HS-5 (cell line): ENCODE measurements around the gene JMJD4.

Experiments used
- DNase-seq: peaks from one replicate; pipeline ENCODE4 v3.0.0-alpha.2; 2012; ENCODE audit warnings: low read depth

JMJD4 gene

DNA sequence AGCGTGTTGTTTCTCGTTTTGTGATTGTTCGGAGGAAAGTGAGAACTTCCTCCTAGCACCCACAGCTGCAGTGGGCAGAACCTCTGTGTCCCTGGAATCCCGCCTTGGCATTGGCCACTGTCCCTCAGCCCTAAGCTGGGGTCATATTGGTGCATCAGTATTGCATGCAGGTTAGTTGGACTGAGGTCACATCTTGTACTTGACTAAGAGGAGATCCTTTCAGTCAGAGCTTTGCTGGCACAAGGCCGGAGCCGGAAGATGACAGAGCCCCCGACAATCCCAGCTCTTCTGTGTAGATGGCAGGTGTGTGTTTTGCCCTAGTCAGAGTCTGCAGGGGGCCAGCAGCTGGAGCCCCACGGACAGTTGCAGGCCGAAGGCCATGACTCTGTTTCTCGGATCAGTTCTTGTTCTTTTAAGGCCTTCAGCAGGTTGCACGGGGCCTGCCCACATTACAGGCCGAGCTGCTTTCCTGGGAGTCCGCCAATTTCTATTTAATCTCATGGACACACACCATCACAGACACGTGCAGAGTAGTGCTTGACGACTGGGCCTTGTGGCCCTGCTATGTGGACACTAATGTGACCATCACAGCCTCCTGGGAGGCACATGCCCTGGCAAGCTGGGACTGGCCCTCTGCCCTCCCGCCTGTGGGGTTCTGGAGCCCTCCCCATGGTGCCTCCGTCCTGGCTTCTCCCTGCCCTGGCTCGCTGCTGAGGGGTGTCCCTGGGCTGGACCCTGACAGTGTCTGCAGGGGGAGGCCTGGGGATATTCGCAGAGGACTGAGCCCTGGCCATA lies 15.0 kb upstream of the JMJD4 start:
- no peak for DNase-seq

DNA sequence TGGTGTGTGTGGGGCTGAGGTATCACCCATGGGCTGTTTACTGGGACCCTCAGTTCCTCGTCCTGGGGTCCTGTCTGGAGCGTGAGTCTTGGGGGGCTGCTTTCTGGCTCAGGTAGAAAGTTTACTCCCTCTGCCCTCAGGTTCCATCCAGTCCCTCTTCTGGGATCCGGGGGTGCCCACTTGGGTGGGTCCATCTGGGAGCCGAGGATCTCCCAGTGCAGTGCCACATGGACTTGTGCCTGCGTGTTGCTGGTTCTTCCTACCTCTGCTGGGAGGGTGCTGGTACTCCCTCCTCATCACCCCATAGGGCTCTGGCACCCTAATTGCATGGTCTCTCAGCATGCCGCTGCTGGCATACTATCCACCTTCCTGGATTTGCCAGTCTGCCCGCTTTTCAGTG lies 14.1 kb upstream of the JMJD4 start:
- DNase-seq: no peak

DNA sequence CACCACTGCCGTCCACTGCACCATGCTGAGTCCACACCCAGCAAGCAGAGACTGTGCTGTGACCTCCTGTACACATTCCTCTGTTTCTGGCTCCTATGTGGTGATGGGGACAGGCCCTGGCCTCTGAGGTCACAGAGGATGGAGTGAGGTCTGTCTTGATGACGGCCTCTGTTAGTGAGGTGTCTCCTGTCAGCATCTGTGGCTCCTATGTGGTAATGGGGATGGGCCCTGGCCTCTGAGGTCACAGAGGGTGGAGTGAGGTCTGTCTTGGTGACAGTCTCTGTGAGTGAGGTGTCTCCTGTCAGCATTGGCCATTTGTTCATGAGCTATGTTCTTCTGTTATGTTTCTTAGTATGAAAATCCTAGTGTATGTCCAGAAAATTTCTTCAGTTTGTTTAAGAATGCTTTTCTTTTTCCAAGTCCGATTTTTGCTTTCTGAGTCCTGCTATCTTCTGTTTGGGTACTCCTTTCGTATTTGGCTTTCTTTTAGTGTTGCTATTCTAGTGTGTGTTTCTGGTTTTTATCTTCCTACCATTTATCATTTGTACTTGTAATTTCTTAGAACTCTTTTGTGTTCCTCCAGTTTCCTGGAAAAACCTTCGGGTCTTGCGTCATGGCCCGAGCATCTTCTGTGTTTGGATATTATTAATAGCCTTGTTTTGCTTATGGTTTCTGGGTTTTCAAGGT lies 13.5 kb upstream of the JMJD4 start:
- no peak for DNase-seq

DNA sequence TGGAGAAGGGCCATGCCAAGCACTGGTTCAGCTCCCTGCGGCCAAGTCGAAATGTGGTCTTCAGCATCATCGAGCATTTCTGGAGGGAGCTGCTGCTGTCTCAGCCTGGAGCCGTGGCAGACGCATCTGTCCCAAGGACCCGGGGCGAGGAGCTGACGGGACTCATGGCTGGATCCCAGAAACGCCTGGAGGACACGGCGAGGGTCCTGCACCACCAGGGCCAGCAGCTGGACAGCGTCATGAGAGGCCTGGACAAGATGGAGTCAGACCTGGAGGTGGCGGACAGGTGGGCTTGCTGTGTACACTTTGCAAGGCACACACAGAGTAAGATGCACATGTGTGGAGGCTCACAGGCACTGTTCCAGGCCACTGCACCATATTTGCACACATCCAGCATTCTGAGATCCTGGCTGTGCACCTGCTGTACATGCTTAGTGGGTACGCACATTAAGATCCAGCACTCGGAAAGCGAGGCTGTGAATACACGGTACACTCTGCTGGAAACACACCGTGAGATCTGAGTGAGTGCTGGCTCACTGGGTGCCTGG lies 12.9 kb upstream of the JMJD4 start:
- no peak for DNase-seq

DNA sequence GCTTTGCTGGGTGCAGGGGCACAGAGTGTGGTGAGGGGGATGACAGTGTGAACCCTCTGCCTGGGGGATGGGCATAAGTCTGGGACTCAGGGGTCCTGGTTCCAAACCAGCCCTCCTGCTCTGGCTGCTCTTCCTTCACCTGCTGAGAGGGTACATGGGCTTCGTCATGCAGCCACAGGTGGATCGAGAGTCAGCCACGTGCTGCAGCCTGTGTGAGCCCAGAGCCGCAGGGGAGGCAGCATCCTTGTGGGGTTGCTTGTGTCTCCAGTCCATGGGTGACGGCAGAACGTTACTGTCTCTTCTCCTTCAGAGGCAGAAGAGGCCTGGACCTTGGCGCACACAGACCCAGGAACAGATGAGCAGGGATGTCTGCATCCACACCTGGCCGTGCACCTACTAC lies 12.3 kb upstream of the JMJD4 start:
- DNase-seq: no peak

DNA sequence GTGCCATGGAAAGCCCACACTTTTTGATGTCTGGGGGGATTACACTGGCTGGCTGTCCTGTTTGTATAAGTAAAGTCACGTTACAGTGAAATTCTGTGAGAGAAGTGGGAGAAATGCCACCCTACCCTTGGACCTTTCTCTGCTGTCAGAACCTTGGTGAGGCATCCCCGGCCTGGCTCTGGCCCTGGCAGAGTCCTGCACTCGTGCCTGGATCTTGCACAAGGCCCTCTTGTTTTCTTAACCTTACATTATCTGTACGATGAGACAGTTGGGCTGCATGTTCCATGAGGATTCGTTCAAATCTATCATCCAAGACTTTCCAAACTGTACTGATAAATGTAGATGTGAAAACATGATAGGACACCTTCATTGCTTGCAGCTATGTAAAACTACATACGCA lies 11.6 kb upstream of the JMJD4 start:
- DNase-seq: no peak

DNA sequence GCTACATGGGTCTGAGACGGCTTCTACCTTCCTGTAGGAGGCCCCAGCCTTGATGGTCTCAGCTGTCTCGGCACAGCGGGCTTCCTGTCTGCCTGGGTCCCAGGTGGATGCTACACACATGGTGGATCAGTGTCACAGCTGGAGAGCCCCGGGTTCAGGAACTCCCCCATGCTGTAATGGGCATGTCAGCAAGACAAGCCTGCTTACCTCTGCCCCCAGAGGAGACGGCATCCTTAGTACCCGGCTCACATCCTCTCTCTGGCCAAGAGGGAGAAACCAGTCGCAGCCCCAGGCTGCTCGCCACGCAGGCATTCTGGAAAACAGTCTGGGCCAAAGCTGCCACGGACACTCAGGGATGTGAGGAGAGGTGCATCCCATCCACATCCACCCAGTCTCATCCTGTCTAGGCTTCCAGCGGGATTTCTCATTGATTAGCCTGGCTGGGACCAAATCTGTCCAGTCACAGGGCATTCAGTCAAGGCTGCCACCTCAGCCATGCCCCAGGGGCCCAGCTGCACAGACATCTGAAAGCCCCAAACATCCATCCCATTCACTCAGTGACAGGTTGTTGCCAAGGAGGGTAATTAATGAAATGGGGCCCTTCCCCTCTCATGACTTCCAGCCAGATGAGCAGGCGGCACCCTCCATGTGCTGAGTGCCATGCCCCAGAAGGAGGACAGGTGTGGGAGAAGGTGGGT lies 10.6 kb upstream of the JMJD4 start:
- no peak for DNase-seq

DNA sequence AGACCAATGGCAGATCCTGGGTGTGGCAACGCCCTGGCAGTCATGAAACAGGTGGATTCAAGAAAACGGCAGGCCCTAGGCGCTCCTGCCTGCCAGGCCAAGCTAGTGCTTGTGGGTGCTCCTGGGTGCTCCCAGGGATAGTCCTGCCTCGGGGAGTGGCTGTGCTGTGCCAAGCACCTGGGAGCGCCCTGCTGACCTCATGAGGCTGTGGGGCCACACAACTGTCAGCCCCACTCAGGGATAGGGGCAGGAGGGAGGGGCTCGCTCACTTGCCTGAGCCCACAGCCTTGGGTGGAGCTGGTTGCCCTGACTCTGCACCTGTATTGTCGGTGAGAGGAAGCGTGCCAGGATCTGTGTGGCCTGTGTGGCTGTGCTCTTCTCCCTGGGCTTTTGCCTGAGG lies 9.6 kb upstream of the JMJD4 start:
- no peak for DNase-seq

DNA sequence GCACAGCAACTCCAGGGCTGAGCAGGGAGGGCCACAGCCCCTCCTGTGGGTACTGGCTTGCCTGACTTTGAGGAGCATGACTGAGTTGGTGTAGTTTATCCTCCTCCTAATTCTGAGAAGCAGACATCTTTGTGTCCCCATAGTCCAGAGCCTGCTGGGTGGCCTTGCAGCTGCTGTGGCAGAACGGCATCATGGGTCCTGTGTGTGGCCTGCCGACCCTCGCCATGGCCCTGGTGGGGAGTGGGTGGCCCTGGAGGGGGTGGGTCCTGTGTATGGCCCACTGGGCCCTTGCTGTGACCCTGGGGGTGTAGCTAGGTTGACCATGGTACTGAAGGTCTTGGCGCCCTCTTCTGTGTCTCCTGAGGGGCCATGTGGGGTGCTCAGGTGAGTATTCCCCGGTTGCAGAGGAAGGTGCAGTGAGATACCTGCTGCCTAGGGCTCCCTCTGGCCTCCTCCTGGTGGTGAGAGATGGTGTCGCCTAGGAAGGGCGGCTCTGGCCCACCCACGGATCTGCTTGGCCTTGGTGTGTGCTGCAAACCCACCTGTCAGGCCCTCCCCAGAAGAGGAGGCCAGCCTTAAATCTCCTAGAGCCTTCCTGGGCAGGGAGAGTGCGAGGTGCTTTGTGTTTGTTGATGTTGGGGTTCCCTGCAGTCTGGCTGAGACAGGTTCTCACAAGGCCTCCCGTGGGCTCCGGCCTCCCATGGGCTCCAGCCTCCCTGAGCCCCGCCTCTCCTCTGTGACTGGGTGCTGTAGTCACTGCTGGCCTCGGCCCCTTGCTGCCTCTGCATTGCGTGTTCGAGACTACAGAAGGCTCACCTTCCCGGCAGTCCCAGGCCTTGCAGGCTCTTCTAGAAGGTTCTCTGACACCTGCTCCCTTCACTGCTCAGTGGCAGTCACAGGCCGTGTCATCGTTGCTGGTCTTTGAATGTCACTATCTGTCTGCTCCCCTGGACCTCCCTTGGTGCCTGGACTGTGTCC lies 7.9 kb upstream of the JMJD4 start:
- DNase-seq: no peak

DNA sequence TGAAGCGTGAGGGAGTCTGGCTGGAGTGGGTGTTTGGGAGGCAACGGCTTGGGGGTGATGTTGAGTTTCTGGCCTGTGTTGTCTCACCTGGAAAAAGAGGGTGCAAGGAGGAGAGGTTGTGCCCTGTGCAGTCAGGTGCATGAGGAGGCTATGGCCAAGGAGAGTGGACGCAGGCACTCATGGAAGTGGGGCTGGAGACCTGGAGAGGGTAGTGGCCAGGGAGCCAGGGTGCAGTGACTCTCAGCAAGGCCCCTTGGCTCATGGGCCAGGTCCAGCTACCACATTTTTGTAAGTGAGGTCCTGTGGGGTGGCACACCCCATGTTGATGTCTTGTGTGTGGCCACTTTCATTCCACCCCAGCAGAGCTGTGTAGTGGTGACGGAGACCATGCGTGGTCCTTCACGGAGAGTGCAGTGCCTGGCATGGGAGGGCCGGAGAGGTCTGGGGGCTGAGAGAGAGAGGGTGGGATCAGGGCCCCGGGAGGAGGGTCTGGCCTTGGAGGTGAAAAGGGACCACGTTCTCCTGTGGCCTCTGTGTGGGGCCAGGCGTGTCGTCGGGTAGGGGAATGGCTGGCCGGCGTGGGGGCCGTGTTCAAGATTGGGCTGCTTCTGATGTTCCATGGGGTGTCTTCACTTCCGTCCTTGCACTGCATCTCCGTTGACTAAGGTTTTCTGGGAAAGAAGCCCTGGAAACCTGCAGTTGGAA lies 6.2 kb upstream of the JMJD4 start:
- no peak for DNase-seq

DNA sequence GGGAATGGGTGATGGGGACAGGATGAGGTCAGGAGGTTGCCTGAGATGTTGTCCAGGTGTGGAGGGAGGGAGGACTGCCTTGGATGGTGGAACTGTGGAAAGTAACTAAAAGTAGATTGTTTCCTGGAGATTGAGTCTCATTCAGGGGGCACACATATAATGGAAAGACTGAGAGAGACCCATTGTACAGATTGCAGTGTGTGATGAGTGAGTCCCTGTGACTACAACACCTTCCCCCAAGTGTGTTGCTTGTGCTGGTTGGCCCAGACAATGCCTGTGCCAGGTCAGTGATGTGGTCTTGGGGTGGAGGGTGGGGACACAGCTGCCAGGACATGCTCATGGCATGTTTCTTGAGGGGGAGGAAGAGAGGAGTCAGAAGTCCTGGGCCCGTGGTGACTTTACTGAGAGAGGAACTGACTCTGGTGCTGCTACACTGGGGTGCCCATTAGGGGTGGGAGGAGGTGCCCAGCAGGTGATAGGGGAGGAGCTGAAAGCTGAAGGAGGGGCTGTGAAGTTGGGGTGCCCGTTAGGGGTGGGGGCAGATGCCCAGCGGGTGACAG lies 5.4 kb upstream of the JMJD4 start:
- DNase-seq: no peak

DNA sequence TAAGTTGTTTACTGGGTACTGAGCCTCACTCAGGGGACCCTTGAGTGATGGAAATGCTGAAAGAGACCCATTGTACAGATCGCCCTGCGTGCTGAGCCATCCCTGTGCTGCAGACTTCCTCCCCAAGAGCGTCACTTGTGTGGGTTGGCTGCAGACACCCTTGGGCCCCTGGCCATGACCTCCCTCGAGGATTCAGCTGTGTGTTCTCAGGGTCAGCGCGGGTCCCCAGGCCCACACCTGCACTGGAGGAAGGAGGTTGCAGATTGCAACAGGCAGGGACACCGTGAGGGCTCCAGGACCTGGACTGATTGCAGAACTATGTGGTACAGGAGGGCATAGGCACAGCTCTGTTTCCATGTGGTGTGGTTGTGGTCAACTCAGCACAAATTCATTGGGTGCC lies 4.5 kb upstream of the JMJD4 start:
- DNase-seq: no peak

DNA sequence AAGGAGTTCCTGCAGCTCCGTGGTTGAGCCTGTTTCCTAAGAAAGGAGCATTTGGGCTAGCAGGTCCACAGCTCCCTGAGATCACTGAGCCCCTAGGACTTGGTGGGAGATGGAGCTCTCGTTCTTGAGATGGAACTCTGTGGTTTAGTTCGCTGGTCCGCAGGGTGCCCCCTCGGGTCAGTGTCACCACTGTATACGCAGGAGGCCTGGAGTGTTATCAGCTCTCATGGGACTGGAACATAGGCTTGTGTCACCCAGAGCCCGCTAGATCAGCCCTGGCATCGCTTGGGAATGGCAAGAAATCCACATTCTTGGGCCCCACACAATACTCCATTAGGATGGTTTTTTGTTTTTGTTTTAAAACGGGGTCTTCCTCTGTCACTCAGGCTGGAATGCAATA lies 3.7 kb upstream of the JMJD4 start:
- DNase-seq: no peak

DNA sequence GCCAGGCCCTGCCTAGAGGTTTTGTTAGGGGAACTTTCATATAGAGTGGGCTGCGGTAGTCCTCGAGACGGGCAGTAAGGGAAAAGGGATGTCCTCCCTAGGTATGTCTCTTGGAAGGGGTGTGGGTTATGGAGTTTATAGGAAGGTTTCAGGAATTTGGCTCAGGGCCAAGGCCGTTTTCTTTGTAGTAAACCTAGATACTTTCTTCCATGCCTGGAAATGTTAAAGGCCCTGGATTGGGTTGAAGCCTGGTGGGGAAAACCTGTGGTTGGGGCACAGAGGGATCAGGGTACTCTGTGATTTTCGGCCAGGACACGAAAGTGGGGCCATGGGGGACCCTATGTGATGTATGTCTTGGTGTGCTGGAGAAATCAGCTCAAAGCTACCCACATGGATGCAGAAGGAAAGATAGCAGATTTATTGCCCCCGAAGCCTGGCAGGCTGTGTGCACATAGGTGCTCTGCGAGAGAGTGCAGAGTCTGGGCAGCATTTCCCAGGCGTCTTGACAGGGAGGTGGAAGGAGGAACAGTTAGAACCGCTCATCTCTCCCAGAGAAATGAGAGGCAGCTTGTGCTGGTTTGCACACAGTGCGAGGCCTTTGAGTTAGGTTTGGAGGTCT lies 1.8 kb upstream of the JMJD4 start:
- DNase-seq: no peak

DNA sequence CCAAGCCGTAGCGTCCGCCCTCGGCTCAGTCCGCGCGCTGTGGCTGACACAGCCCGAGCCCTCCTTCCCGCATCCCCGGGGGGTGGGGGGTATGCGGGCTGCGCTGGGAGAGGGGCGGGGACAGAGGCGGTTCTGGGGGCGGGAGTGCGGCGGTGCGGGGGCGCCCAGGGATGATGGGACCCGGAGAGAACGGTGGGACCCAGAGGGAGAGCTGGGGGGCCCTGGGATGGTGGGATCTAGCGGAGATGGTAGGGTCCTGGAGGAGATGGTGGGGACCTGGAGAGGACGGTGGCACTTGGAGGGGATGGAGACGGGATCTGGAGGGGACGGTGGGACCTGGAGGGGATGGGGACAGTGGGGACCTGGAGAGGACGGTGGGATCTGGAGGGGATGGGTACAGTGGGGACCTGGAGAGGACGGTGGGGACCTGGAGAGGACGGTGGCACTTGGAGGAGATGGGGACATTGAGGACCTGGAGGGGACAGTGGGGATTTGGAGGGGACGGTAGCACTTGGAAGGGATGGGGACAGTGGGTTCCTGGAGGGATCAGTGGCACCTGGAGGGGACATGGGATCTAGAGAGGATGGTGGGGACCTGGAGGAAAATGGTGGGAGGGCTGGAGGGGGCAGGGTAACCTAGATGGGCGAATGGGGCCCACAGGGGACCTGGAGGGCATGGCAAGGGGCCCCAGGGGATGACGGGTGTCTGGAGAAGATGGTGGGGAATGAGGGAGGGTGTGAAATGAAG lies 610 bp upstream of the JMJD4 start:
- DNase-seq: no peak

DNA sequence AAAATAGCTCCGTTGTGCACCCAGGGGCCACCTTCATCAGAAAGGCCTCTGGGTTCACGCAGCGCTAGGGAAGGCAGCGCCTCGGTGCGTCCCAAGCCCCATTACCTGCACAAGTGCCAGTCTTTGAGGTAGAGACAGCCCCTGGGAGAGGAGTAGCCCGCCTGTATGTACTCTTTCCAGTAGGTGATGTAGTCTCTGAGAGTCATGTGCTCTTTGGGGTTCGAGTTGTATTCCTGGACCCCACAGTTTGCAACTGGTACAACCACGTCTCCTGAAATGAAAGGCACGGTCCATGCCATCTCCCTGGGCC lies 601 bp downstream of the JMJD4 start:
- no peak for DNase-seq

DNA sequence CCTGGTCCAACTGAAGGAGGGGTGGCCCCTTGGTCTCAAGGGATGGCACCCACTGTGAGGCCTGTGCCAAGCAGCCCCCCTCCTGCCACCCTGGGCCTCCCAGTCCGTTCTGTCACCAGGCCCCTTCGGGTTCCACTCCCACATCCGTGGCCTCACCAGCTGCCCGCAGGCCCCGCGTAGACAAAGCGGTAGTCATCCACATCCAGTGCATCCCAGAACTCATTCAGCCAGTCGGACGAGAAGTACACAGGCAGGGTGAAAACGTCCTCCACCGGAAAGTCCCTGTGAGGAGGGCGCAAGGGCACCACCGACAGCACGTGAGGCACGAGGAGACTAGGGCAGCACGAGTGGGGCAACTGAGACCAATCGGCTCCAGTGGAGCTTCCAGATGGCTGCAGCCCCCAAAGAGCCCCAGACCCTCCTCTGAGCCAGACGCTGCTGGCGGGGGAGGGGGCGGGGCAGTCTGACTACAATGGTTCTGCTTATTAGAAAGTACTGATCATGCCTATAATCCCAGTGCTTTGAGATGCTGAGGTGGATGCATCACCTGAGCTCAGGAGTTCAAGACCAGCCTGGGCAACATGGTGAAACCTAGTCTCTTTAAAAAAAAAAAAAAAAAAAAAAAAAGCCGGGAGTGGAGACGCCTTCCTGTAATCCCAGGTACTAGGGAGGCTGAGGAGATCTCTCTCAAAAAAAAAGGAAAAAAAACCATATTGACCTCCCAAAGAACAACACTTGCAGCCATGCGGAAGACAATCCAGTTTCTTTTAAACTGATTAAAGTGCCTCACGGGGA lies 1.2 kb downstream of the JMJD4 start:
- no peak for DNase-seq

DNA sequence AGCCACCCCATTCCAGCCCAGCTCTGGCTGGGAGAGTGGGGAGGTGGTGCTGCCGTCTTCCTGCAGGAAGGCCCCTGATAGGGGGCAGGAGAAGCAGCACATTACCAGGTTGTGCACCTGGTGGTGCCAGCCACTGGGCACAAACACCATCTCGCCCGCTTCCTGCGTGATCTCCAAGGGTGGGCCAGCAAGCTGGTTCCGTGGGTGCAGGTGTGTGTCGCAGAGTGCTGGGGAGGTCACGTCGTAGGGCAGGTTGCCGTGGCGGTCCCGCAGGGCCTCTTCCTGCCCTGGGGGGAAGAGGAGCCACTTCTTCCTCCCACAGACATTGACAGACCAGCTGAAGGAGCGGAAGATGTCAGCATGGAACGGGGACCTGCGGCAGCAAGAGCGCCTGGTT lies 1.8 kb downstream of the JMJD4 start:
- DNase-seq: no peak
